Body of pancreas (tissue), 4 donors: Measurements from ENCODE around the gene PRDM15.

Source experiments
- CTCF ChIP-seq, 7 experiments: fragments of 450-650 bp in 4 of 7; fragments of 200-600 bp in 3 of 7; sonication (generic) in 3 of 7; IDR thresholded peaks; one replicate each; pipeline ENCODE4 v1.5.1; 2016 to 2019; ENCODE audit warnings: antibody characterized with exemption in 7 of 7
- POLR2A ChIP-seq, 3 donors: fragments of 450-650 bp; IDR thresholded peaks; one replicate each; pipeline ENCODE4 v1.6.1; 2016; ENCODE audit warnings: antibody characterized with exemption in 3 of 3, mild to moderate bottlenecking in 2 of 3

GRCh38 chr21:41828884-41829360 lies 50.2 kb downstream of the PRDM15 start:
- TF ChIP-seq POLR2A (IDR thresholded peaks at IDR 0.05) (no peak), CTCF (IDR thresholded peaks at IDR 0.05) (no peak)
